Type B pancreatic cell (in vitro differentiated cells): ENCODE results near the gene PGF. TPM values are rescaled to one million over a fixed set of nuclear protein-coding genes. Genes with fewer than 3 reads are reported as not detected.
A peak's percentile ranks its signal among the peaks of the same experiment; 100 is the strongest.

Experiments used
- DNase-seq: peaks from one replicate; pipeline ENCODE4 v3.0.0; 2021; ENCODE audit warnings: mixed read lengths; ENCODE audit not compliant: unreplicated experiment; ENCODE audit errors: extremely low spot score
- H3K27ac Mint-ChIP-seq: 2 replicates; pipeline ENCODE4 v1.8.0; 2021; ENCODE audit warnings: mild to moderate bottlenecking, mixed read lengths
- H3K27me3 Mint-ChIP-seq: 2 replicates; pipeline ENCODE4 v1.8.0; 2021; ENCODE audit warnings: mixed read lengths
- H3K36me3 Mint-ChIP-seq: 2 replicates; pipeline ENCODE4 v1.8.0; 2021; ENCODE audit warnings: mixed read lengths
- H3K4me1 Mint-ChIP-seq: one replicate; pipeline ENCODE4 v1.8.0; 2021; ENCODE audit warnings: mixed read lengths; ENCODE audit not compliant: unreplicated experiment
- H3K4me3 Mint-ChIP-seq: 2 replicates; pipeline ENCODE4 v1.8.0; 2021; ENCODE audit warnings: mild to moderate bottlenecking, mixed read lengths
- H3K9me3 Mint-ChIP-seq: 2 replicates; pipeline ENCODE4 v1.8.0; 2021; ENCODE audit warnings: mixed read lengths
- total RNA-seq: library from RNA; stranded (reverse); gene quantifications from 2 replicates; pipeline ENCODE4 v1.2.1, GENCODE V29; 2021; ENCODE audit warnings: low replicate concordance
- TF ChIP-seq, protein P1 (sequence below): fragments of 200-600 bp; sonication (generic); conservative IDR thresholded peaks from 2 replicates; pipeline ENCODE4 v1.5.0; 2021; ENCODE audit warnings: antibody characterized with exemption, mild to moderate bottlenecking

PGF gene
- total RNA-seq, 1 donor from 2014 or later = 16.8 TPM

DNA sequence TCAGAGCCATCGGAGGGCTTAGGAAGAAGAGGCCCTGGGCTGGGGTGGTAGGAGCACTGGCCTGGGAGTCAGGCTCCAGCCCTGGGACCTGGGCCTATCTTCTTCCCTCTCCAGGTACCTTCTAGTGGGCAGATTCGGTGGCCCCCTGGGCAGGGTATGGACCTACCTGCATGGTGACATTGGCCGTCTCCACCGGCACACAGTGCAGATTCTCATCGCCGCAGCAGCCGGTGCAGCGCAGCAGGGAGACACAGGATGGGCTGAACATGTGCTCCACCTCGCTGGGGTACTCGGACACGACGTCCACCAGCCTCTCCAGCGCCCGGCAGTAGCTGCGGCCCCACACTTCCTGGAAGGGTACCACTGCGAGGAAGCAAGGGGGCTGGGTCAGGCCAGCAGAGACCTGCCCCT is 6.2 kb downstream of the PGF start:
- Mint-ChIP-seq H3K27ac (no peak overlapping the region), H3K4me3 (no peak overlapping the region), H3K4me1 (peaks cover 40% of the 10 kb centered on the region), H3K9me3 (no peaks in the 10 kb centered on the region), H3K27me3 (no peaks in the 10 kb centered on the region), H3K36me3 (peaks cover 5% of the 10 kb centered on the region)
- TF ChIP-seq, protein P1, sequence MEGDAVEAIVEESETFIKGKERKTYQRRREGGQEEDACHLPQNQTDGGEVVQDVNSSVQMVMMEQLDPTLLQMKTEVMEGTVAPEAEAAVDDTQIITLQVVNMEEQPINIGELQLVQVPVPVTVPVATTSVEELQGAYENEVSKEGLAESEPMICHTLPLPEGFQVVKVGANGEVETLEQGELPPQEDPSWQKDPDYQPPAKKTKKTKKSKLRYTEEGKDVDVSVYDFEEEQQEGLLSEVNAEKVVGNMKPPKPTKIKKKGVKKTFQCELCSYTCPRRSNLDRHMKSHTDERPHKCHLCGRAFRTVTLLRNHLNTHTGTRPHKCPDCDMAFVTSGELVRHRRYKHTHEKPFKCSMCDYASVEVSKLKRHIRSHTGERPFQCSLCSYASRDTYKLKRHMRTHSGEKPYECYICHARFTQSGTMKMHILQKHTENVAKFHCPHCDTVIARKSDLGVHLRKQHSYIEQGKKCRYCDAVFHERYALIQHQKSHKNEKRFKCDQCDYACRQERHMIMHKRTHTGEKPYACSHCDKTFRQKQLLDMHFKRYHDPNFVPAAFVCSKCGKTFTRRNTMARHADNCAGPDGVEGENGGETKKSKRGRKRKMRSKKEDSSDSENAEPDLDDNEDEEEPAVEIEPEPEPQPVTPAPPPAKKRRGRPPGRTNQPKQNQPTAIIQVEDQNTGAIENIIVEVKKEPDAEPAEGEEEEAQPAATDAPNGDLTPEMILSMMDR = no peak
- DNase-seq = no peak

DNA sequence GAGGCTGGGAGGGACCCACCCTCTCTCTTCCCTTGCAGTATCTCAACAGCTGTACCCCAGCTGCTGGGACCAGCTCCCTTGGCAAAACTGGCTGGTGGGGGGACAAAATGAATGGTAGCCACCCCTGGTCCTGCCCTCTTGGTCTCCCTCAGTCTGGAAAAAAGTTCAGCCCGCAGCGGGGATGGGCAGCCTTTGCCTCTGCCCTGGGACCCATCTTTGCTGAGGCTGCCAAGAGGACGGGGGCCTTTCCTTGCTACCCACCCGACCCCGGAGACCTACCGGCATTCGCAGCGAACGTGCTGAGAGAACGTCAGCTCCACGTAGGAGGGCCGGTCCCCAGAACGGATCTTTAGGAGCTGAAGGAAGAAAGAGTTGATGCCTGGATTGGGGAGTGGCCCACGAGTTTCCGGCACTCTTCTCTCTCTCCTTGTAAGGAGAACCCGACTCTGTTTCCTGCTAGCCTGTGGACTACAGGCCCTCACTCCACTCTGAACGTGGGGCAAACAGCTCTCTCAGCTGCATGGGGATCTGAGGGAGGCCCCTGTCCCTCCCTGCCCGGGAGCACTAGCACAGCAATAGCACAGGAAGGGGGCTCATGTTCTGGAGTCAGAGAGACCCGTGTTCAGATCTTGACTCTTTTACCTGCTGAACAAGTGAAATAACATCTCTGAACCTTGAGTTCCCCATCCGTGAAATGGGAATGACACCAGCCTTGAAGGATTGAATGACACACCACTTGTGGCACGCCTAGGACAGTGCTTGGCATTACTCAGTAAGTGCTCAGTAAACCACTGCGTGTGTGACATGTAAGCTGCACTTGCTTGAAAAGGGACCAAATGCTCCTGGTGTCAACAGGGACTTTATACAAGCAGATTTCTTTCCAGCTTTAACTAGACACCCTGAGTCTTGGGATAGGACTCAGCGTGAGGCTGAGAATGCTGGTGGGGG is 6.9 kb downstream of the PGF start:
- Mint-ChIP-seq H3K36me3 (peaks cover 5% of the 10 kb centered on the region), H3K27me3 (no peaks in the 10 kb centered on the region), H3K4me1 (peaks cover 37% of the 10 kb centered on the region), H3K9me3 (no peaks in the 10 kb centered on the region), H3K27ac (no peak overlapping the region), H3K4me3 (no peak overlapping the region)
- DNase-seq = no peak
- TF ChIP-seq, protein P1 = no peak

DNA sequence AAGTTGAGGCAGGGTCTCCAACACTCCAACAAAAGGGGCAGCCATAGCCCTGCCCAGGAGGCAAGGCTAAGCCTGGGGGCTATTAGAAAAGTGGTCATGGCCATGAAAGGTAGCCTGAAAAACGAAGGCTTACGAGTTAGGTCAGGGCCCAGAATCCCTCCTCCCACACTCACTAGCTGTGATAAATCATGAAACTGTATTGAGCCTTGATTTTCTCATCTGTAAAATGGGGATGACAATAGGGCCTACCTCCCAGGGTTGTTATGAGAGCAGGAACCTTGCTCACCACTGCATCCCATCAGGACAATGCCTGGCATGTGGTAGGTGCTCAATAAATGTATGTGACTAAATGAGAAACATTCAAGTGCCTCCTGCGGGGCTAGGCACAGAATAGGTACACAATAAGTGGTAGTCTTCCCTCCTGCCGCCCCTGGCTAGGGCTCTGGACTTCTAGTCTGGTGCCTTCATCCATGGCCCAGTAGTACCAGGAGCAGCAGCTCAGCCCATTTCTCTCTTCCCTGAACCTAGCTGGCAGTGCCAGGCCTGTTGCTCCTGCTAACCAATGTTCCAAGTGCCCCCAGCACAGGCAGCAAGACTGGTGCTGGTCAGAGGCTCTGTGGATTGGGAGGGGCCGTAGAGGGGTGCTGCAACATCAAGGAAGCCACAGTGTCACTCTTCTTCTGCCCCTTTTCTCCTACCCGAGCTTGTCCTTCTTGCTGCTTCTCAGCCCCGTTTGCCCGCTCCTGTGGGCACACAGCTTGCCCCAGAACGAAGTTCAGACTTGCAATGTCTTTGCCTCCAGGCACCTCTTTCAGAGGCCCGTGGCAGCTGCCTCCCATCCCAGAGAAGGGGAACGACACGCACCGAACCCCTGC is 7.8 kb downstream of the PGF start:
- Mint-ChIP-seq H3K4me3 (no peak overlapping the region), H3K4me1 (peaks cover 27% of the 10 kb centered on the region), H3K36me3 (peaks cover 5% of the 10 kb centered on the region), H3K27me3 (no peaks in the 10 kb centered on the region), H3K9me3 (no peaks in the 10 kb centered on the region), H3K27ac (no peak overlapping the region)
- TF ChIP-seq, protein P1 = no peak
- no peak for DNase-seq

DNA sequence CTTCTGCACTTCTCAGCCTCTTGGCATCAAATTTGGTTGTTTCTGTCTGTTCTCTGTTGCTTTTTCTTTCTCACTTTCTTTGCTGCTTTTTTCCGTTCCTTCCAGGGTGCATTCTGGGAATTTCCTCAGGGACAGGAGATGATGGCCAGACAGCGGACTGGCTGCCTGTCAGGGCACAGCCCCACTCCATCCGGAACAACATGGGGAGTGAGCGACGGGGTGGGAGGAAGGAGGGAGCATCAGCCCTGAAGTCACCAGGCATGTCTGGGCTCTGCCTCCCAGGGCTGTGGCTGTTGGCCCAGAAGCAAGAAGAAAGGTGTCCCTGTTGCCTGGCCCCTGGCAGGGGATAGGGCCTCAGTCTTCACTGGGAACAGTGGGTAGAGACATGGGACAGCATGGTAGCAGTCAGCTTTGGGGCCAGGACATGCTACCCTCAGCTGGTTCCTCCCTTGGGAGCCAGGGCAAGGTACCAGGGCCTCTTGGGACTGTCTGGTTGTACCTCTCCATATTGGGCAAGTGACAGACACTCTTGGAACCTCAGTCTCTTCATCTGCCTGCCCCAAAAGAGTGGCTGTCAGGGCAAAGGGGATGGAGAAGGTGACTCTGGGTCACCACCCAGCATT is 8.6 kb downstream of the PGF start:
- Mint-ChIP-seq H3K27ac (no peak overlapping the region), H3K4me3 (no peak overlapping the region), H3K36me3 (peaks cover 5% of the 10 kb centered on the region), H3K4me1 (peaks cover 25% of the 10 kb centered on the region), H3K9me3 (no peaks in the 10 kb centered on the region), H3K27me3 (no peaks in the 10 kb centered on the region)
- no peak for DNase-seq
- TF ChIP-seq, protein P1 = no peak

DNA sequence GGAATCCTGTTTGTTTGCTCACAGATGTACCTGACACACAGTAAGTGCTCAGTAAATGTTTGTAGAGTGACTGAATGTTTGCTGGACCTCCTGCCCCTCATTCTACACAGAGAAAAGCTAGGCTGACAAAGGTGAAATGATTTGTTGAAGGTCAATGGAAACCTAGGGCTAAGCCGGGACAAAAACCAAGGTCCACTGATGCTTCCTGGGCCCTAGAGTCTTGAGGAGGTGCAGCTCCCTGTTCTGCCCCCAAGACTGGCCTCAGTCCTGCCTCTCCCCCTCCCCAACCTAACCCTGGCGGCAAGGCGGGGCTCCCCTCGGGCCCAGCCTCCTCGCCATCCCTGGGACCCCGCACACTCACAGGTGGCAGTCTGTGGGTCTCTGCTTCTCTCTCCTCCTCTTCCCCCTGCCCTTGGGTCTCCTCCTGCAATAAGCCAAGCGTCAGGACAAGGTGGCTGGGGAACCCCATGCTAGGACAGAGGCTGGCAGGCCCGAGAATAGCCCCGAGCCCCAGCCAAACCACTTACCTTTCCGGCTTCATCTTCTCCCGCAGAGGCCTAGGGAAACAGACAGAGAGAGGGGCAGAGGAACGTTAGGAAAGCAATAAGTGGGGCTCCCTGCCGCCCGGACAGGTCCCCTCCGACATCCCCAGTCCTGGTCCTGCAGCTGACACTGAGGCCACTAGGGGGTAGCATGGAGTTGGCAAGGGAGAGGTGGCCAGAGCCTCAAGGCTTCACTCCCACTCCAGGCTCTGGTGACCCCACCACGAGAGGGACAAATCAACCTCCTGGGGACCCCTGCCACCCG is 9.3 kb downstream of the PGF start:
- no peak overlapping the region for H3K4me3 Mint-ChIP-seq

More for the DNA sequence above, 9.3 kb downstream of the PGF start:
- TF ChIP-seq, protein P1 = peak; percentile 95
- no peaks in the 10 kb centered on the region for H3K9me3 Mint-ChIP-seq
- H3K27me3 Mint-ChIP-seq = no peaks in the 10 kb centered on the region
- peak; percentile 86 for DNase-seq
- H3K36me3 Mint-ChIP-seq = peaks cover 5% of the 10 kb centered on the region
- no peak overlapping the region for H3K27ac Mint-ChIP-seq
- peaks cover 21% of the 10 kb centered on the region for H3K4me1 Mint-ChIP-seq
